ENCODE measurements around the gene RAD51B.

Gene RAD51B

DNA sequence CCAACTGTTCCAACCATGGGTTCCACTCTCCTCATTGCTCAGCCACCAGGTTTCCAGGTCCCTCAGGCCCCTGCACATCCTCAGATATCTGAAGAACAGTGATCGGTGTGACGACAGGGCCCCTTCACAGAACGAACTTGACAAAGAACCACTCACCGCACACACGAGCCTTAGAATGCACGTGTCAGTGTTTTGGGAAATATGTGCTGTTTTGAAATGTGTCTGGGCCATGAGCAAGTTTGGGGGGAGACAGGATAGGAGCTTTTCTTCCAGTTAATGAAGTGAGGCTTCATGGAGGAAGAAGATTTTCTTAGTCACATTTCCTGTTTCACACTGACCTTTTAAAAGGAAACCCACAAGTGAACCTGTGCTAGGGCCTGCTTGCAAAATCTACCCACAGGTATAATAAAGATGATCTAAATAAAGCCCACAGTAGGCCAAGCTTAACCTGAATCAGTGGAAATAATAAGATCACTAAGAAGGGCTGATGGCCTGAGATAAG, 914.7 kb downstream of the RAD51B start:
- peak; percentile 39 for DNase-seq (ENCODE audit: extremely low spot score, insufficient read length, low read depth)
- peak; percentile 89 for FAIRE-seq

DNA sequence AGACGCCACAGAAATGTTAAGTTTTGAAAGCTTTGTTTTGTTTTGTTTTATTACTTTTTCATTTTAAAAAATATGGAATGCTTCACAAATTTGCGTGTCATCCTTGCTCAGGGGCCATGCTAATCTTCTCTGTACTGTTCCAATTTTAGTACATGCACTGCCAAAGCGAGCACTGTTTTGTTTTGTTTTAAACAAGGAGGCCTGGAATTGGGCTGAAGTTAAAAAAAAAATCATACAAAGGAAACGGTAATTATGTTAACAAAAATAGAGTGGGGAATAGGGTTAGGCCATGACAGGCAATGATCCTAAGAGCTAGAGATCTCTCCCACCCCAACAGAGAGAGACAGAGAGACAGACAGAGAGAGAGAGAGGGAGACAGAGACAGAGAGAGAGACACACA, 916.3 kb downstream of the RAD51B start:
- DNase-seq (ENCODE audit: extremely low spot score, insufficient read length, low read depth) (no peak), FAIRE-seq (peak; percentile 38)

DNA sequence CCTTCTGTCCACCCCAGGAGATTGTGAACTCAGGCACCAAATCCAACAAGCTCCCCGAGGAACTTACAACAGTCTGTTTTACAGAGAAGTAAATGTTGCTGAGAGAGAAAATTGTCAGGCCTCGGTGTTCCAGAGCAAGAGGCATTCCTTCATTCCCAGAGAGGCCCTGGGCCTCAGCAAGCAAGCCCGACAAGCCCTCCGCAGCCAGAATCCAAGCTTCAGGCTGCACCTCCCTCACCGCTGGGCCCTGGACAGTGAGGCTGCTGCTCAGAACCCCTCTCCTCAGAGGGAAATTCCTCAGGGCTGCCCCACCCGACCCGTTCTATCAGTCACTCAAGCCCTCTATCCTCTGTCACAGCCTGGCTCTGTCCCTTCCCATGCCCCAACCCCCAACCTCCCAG, 916.9 kb downstream of the RAD51B start:
- DNase-seq (ENCODE audit: extremely low spot score, insufficient read length, low read depth) (no peak), FAIRE-seq (no peak)

DNA sequence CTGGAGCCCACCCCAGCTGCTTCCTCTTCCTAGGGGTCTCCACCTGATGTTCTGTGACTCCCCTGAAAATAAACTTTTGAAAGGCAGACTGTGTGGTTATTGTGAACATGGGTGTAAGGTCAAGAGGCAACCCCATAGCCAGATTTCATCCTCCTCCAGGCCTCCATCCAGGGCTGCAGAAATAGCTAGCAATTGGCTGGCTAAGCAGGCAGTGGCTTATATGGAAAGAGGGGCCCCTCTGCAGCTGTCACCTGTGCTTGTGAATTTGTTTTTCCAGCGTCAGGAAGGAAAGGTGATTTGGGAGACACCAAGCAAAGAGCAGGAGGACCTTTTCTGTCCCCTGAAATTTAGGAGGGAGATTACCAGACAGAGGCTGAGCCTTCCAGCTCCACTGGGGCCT, 917.5 kb downstream of the RAD51B start:
- no peak for FAIRE-seq
- DNase-seq (ENCODE audit: extremely low spot score, insufficient read length, low read depth), result no peak

DNA sequence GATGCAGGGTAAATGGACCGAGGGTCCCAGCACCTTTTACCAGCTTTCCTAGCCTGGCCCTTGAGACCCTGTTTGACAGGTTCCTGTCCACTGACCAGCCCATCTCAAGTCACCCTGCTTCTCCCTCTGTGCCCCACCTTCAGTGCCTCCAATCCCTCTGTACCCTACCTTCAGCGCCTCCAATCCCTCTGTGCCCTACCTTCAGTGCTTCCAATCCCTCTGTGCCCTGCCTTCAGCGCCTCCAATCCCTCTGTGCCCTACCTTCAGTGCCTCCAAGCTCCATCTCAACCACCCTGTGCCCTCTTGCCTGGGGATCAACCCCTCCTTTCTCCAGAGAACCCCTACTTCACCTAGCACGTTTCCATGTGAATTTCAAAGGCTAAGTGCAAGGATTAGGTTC, 919.0 kb downstream of the RAD51B start:
- DNase-seq (ENCODE audit: extremely low spot score, insufficient read length, low read depth) (no peak), FAIRE-seq (no peak)

GRCh38 chr14:68739701-68740100, 920.1 kb downstream of the RAD51B start:
- FAIRE-seq, result no peak
- no peak for DNase-seq (ENCODE audit: extremely low spot score, insufficient read length, low read depth)

GRCh38 chr14:68740788-68741476, 921.4 kb downstream of the RAD51B start:
- DNase-seq (ENCODE audit: extremely low spot score, insufficient read length, low read depth), result no peak
- no peak for FAIRE-seq

DNA sequence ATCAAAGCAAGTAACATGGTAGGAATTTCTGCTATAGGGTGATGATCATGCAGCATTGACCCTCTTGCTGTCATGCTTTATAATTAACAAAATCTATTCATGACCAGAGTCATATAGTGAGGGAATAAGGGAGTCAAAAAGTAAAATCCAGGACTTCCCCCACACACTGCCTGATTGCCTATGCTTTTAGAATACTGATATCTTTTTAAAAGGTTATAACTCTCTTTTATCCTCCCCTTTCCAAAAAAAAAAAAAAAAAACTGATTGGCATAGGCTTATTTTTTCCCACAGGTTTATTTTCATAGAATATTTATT, 921.9 kb downstream of the RAD51B start:
- DNase-seq (ENCODE audit: extremely low spot score, insufficient read length, low read depth), result no peak
- no peak for FAIRE-seq

DNA sequence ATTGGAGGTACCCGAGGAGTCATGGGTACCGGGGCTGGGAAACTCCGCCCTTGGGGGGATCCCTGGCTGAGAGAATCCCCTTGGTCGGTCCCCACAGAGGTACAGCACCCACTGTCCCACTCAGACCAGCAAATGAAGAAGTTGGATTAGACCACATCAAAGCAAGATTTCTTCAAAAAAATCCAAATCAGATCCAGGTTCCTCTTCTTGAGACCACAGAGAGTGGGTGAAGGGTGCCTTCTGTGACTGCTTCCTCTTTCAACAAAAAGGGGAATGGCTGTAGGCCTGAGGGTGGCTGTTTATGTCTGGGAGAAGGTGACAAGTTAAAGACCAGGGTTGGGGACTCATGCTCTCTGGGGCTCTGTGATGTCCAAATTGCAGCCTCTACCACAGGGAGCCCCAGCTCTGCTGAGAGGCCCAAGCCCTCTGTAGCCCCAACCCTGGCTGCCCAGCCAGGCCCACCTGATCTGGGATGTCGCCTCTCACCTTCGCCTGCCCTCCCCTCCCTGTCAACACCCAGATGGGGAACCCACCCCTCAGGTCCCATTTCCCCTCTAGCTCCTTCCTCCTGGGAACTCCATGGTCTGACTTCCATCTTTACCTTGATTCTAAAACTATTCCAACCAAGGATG, 922.4 kb downstream of the RAD51B start:
- FAIRE-seq (peak; percentile 86), DNase-seq (ENCODE audit: extremely low spot score, insufficient read length, low read depth) (peak; percentile 44)

GRCh38 chr14:68744613-68745012, 925.0 kb downstream of the RAD51B start:
- no peak for DNase-seq (ENCODE audit: extremely low spot score, insufficient read length, low read depth)
- no peak for FAIRE-seq

- DNase-seq (ENCODE audit: extremely low spot score, insufficient read length, low read depth), result no peak
- FAIRE-seq, result no peak
Measured at GRCh38 chr14:68747393-68747792, 927.8 kb downstream of the RAD51B start.

DNA sequence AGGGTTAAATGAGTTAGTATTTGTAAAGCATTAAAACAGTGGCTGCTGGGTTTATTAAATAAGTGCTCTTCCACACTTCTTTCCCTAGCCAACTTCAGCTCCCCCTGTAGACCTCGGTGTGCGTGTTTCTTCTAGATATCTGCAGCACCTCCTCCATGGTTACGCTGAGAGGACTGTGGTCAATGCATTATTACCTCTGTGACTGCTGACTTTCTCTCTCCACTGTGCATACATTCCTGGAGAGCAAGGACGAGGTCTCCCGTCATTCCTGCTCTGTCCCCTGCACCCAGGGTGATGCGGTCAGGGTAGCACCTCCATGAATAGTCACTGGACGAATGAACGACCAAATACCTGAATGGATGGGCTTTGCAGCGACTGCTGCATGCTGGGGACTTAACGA, 928.7 kb downstream of the RAD51B start:
- DNase-seq (ENCODE audit: extremely low spot score, insufficient read length, low read depth) (no peak), FAIRE-seq (no peak)

GRCh38 chr14:68748691-68749090, 929.1 kb downstream of the RAD51B start:
- FAIRE-seq (no peak), DNase-seq (ENCODE audit: extremely low spot score, insufficient read length, low read depth) (no peak)

GRCh38 chr14:68749487-68750475, 930.2 kb downstream of the RAD51B start:
- DNase-seq (ENCODE audit: extremely low spot score, insufficient read length, low read depth) (no peak), FAIRE-seq (no peak)

- FAIRE-seq, result no peak
Measured at GRCh38 chr14:68752271-68753006, 932.9 kb downstream of the RAD51B start.

DNA sequence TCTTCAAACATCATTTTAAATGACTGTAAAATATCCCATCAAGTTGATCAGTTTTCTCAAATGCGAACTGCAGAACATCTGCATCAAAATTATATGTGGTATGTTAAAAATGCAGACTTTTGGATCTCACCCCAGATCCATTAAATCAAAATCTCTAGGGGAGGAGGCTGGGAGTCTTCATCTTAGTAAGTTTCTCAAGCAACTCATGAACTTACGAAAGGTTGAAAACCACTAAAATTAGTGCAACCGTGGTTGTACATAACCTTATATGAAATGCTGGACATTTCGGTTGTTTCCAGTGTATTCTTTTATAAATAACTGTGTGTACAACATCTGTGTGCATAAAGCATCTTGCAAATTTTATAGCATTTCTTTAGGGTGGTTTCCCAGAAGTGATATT, 934.1 kb downstream of the RAD51B start:
- FAIRE-seq (no peak), DNase-seq (ENCODE audit: extremely low spot score, insufficient read length, low read depth) (no peak)

More at GRCh38 chr14:68752271-68753006, 932.9 kb downstream of the RAD51B start:
- no peak for DNase-seq (ENCODE audit: extremely low spot score, insufficient read length, low read depth)

DNA sequence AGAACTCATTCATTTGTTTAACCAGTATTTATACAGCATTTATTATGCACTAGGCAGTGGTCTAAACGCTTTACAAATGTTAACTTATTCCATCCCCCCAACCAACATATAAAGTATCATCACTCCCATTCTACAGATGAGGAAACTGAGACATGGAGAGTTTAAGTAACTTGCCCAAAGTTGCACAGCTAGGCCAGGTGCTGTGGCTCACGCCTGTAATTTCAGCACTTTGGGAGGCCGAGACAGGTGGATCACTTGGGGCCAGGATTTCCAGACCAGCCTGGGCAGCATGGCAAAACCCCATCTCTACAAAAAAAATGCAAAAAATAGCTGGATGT, 935.4 kb downstream of the RAD51B start:
- FAIRE-seq, result no peak

GRCh38 chr14:68756000-68756481, 936.5 kb downstream of the RAD51B start:
- FAIRE-seq (no peak), DNase-seq (ENCODE audit: extremely low spot score, insufficient read length, low read depth) (no peak)

More for the DNA sequence above, 935.4 kb downstream of the RAD51B start:
- DNase-seq (ENCODE audit: extremely low spot score, insufficient read length, low read depth), result no peak

- FAIRE-seq (no peak), DNase-seq (ENCODE audit: extremely low spot score, insufficient read length, low read depth) (no peak)
Measured at GRCh38 chr14:68756734-68757133, 937.2 kb downstream of the RAD51B start.

GRCh38 chr14:68757618-68758081, 938.1 kb downstream of the RAD51B start:
- DNase-seq (ENCODE audit: extremely low spot score, insufficient read length, low read depth) (no peak), FAIRE-seq (no peak)

Data from GM18507 (cell line).